ENCODE measurements around the gene HCFC1R1. TPM values are rescaled to one million over a fixed set of nuclear protein-coding genes. Genes with fewer than 3 reads are reported as not detected.

HCFC1R1 gene
- total RNA-seq, 1 experiment from 2014 or later = 61.3 TPM

GRCh38 chr16:2982402-2982801, 41.3 kb downstream of the HCFC1R1 start:
- peaks cover 26 to 31% of the 10 kb centered on the region in 2 experiments for H3K4me1 Mint-ChIP-seq
- Histone ChIP-seq H2AK5ac (ENCODE audit: insufficient read length, low read length) (no peak overlapping the region), H3K4ac (ENCODE audit: low read depth, low read length) (no peak overlapping the region), H3K9me3 (ENCODE audit: control insufficient read depth, low read depth, low read length) (no peaks in the 10 kb centered on the region), H2BK120ac (ENCODE audit: low read depth, low read length, poor library complexity, severe bottlenecking) (no peak overlapping the region), H4K20me1 (ENCODE audit: control insufficient read depth, insufficient read depth, insufficient read length) (no peaks in the 10 kb centered on the region), H3K27me3 (ENCODE audit: insufficient read depth, low read length) (no peaks in the 10 kb centered on the region), H4K8ac (replicated peaks; ENCODE audit: insufficient read length, low read depth, low read length) (no peak overlapping the region), H3K79me1 (ENCODE audit: insufficient read depth, low read depth, low read length, poor library complexity, severe bottlenecking) (no peaks in the 10 kb centered on the region), H3K27ac (ENCODE audit: insufficient read length, low read depth, low read length) (no peak overlapping the region), H3K79me2 (ENCODE audit: insufficient read depth, low read length) (no peaks in the 10 kb centered on the region; the same call in 1 of the 2 replicates), H3K4me2 (ENCODE audit: insufficient read depth, insufficient read length, low read length) (no peak overlapping the region), H2BK5ac (ENCODE audit: insufficient read length, low read length) (no peak overlapping the region), H2BK12ac (ENCODE audit: insufficient read length, low read depth, low read length) (no peak overlapping the region), H3K18ac (ENCODE audit: insufficient read length, low read depth, low read length) (no peak overlapping the region), H3K56ac (ENCODE audit: insufficient read length, low read depth, low read length) (no peak overlapping the region), H2AFZ (ENCODE audit: low read length) (no peak overlapping the region), H3K4me1 (ENCODE audit: insufficient read depth, low read length) (no peaks in the 10 kb centered on the region), H3K9ac (ENCODE audit: extremely low read depth, insufficient read length, low read length) (no peak overlapping the region), H4K91ac (ENCODE audit: insufficient read length, low read depth, low read length) (no peak overlapping the region), H4K5ac (ENCODE audit: insufficient read length, low read depth, low read length) (no peak overlapping the region), H3K14ac (ENCODE audit: insufficient read depth, low read length) (no peak overlapping the region), H3T11ph (ENCODE audit: low read length) (no peak overlapping the region), H2BK15ac (ENCODE audit: low read depth, low read length) (no peak overlapping the region), H3K23ac (ENCODE audit: insufficient read length, low read depth, low read length) (no peak overlapping the region), H2BK20ac (ENCODE audit: low read depth, low read length, poor library complexity, severe bottlenecking) (no peak overlapping the region), H3K23me2 (ENCODE audit: insufficient read length, low read depth, low read length, poor library complexity, severe bottlenecking) (peaks cover 9% of the 10 kb centered on the region)
- H3K36me3 Mint-ChIP-seq (ENCODE audit: insufficient read depth in 1 of 3, low read depth in 3 of 3) = peaks cover 5 to 10% (median 7%) of the 10 kb centered on the region in 3 experiments; a peak in 6 of 7 replicates
- H3K9me3 Mint-ChIP-seq = no peaks in the 10 kb centered on the region
- peaks cover 6% of the 10 kb centered on the region for H3K27me3 Mint-ChIP-seq (ENCODE audit: low read depth)
- no CpG with 5 or more reads among the region's 5 CpGs for WGBS (ENCODE audit: extremely low coverage, insufficient read length, low lambda C conversion rate)
- DNase-seq = no peak
- no peak for TF ChIP-seq CTCF (conservative IDR thresholded peaks at IDR 0.05)
- peak overlapping the region in 2 of 3 experiments; percentile 90 to 99; a peak in 5 of 7 replicates for H3K27ac Mint-ChIP-seq
- H3K4me3 Mint-ChIP-seq = peak overlapping the region; percentile 87 to 90; a peak in 3 of 5 replicates

All from H9 (cell line).